ENCODE data around the gene AKAP13. TPM values are rescaled to one million over a fixed set of nuclear protein-coding genes. Genes with fewer than 3 reads are reported as not detected.

Gene AKAP13
- total RNA-seq, 1 experiment from 2014 or later: 36.4 TPM

DNA sequence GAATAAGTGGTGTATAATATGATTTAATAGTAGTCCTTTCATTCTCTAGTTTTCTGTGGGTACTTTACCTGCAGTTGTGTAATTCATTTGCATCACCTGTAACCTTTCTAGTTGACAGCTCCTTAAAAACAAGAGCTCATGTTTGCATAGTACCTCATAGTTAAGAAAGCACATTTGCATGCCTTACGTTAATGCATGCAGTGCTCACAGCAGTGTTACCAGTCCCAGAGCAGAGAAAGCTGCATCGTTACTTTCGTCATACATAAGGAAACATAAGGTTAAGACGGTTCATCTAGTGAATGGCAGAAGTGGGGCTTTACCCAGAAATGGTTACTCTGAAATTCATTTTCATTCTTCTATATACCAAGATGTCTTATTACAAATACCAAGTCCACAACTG is 111.3 kb downstream of the AKAP13 start:
- no peaks in the 10 kb centered on the region for H3K27me3 ChIP-seq
- no peaks in the 10 kb centered on the region for H3K9me3 ChIP-seq
- no peak overlapping the region for H3K4me3 ChIP-seq
- no peaks in the 10 kb centered on the region for H3K36me3 ChIP-seq
- no peak for DNase-seq

DNA sequence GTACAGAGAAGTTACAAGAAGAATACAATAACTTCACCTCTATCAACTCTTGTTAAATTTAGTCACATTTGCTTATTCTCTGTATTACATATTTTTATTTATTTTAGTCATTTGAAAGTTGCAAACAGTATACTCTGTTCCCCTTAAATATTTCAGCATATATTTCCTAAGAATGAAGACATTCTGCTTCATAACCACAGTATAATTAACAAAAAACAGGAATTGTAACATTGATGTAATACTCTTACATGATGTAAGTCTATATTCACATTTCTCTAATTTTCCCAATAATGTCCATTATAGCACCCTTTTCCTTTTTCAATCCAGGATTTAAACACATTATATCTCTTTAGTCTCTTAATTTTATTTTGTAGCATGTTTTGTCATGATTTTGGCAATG is 112.0 kb downstream of the AKAP13 start:
- no peaks in the 10 kb centered on the region for H3K27me3 ChIP-seq
- H3K36me3 ChIP-seq: no peaks in the 10 kb centered on the region
- no peak overlapping the region for H3K4me3 ChIP-seq
- H3K9me3 ChIP-seq: no peaks in the 10 kb centered on the region
- DNase-seq: no peak

- no peaks in the 10 kb centered on the region for H3K27me3 ChIP-seq
- no peaks in the 10 kb centered on the region for H3K36me3 ChIP-seq
- no peak for DNase-seq
- H3K4me3 ChIP-seq: no peak overlapping the region
- no peaks in the 10 kb centered on the region for H3K9me3 ChIP-seq
These were observed 112.9 kb downstream of the AKAP13 start for GRCh38 chr15:85493260-85493659.

DNA sequence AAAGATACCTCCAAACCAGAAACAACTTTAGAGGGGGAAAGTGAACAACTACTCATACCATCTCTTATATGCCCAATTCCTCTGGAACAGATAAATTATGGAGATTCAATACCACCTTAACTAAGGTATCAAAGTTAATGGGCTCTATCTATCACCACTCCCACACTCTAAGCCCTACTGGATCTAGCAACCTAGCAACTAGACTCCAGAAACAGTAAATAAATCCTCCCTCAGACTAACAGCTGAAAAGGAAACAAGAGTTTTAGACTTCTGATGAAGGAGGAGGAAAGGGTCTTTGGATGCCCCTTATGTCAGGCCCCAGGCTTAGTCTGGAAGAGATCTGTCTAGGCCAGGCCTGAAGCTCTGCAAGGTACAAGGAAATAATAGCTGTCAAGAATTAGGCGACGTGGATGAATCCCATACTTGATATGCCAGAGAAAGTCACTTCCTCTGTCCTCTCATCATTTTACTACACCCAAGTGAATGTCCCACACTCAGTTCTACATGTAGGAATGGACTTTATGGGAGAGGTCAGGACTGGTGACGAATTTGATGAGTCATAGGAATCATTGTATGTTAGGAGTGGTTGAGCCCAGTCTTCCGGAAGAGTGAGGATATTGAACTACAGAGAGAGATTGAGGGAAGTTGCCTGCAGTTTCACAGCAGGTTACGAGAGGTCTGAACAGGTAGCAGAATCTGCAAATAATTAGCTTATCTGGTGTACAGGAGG is 113.8 kb downstream of the AKAP13 start:
- Histone ChIP-seq H3K36me3 (no peaks in the 10 kb centered on the region), H3K27me3 (no peaks in the 10 kb centered on the region), H3K4me3 (no peak overlapping the region), H3K9me3 (no peaks in the 10 kb centered on the region)
- DNase-seq: peak; percentile 13

GRCh38 chr15:85495096-85495495 is 114.7 kb downstream of the AKAP13 start:
- H3K9me3 ChIP-seq: no peaks in the 10 kb centered on the region
- H3K27me3 ChIP-seq: no peaks in the 10 kb centered on the region
- no peak for DNase-seq
- H3K36me3 ChIP-seq: no peaks in the 10 kb centered on the region
- no peak overlapping the region for H3K4me3 ChIP-seq

- H3K9me3 ChIP-seq: no peaks in the 10 kb centered on the region
- no peaks in the 10 kb centered on the region for H3K27me3 ChIP-seq
- no peaks in the 10 kb centered on the region for H3K36me3 ChIP-seq
- H3K4me3 ChIP-seq: no peak overlapping the region
- DNase-seq: no peak
These were observed 115.1 kb downstream of the AKAP13 start for GRCh38 chr15:85495544-85495943.

- DNase-seq: no peak
- Histone ChIP-seq H3K27me3 (no peaks in the 10 kb centered on the region), H3K36me3 (no peaks in the 10 kb centered on the region), H3K9me3 (no peaks in the 10 kb centered on the region), H3K4me3 (no peak overlapping the region)
These were observed 115.7 kb downstream of the AKAP13 start for GRCh38 chr15:85496151-85496550.

- Histone ChIP-seq H3K9me3 (no peaks in the 10 kb centered on the region), H3K4me3 (no peak overlapping the region), H3K36me3 (no peaks in the 10 kb centered on the region), H3K27me3 (no peaks in the 10 kb centered on the region)
- DNase-seq: no peak
These were observed 116.3 kb downstream of the AKAP13 start for GRCh38 chr15:85496551-85497171.

DNA sequence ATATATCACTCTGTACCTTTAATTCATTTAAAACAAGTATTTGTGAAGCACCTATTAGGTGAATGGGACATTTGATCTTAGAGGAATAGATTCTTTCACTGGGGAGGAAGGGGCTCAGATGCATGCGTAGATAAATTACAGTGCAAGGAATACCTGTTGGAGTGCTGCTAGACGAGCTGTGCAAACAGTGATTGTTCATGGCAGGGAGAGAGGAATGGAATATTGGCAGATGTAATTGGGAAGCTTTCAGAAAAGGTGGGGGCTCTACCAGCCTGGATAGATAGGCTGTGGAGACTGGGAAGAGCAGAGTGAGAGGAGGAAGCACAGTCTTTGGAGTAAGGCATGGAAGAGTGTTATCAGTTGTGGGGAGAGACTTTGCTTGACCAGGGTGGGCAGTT is 116.8 kb downstream of the AKAP13 start:
- H3K9me3 ChIP-seq: no peaks in the 10 kb centered on the region

GRCh38 chr15:85498471-85498870 is 118.1 kb downstream of the AKAP13 start:
- no peak for DNase-seq
- no peaks in the 10 kb centered on the region for H3K27me3 ChIP-seq
- no peak overlapping the region for H3K4me3 ChIP-seq
- no peaks in the 10 kb centered on the region for H3K36me3 ChIP-seq
- no peaks in the 10 kb centered on the region for H3K9me3 ChIP-seq

More for the DNA sequence above, 116.8 kb downstream of the AKAP13 start:
- Histone ChIP-seq H3K4me3 (no peak overlapping the region), H3K36me3 (no peaks in the 10 kb centered on the region), H3K27me3 (no peaks in the 10 kb centered on the region)
- DNase-seq: no peak

GRCh38 chr15:85499371-85499887 is 119.0 kb downstream of the AKAP13 start:
- no peaks in the 10 kb centered on the region for H3K9me3 ChIP-seq
- DNase-seq: no peak
- H3K4me3 ChIP-seq: no peak overlapping the region
- H3K36me3 ChIP-seq: no peaks in the 10 kb centered on the region
- H3K27me3 ChIP-seq: no peaks in the 10 kb centered on the region

DNA sequence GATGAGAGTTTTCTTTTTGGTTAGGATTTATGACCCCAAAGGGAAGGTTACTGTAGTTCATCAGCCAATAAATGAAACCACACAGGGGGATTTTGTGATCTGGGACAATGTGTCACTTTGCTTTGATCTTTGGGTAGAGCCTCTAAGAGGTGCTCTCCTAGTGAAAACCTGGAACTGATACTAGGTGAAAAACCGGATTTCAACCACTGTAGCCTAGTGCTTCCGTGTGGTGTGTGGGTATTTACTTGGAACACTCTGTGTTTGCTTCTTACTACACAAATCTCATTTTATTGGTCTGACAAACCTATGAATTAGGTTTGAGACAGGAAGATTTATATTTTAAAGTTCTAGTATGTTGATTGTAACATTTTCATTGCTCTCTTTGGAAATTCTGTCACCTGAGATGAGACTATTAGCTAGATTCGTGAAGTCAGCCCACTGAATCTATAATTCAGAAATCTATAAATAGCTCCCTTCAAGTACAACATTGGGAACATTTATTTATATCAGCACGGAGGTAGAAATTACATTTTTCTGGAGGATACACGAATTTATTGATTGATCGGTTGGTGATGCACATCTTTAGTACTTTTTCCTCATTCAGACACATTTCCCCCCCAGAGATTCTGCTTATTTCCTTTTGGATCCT is 119.8 kb downstream of the AKAP13 start:
- Histone ChIP-seq H3K36me3 (no peaks in the 10 kb centered on the region), H3K4me3 (no peak overlapping the region), H3K9me3 (no peaks in the 10 kb centered on the region), H3K27me3 (no peaks in the 10 kb centered on the region)
- DNase-seq: no peak

GRCh38 chr15:85500729-85501128 is 120.3 kb downstream of the AKAP13 start:
- Histone ChIP-seq H3K4me3 (no peak overlapping the region), H3K27me3 (no peaks in the 10 kb centered on the region), H3K36me3 (no peaks in the 10 kb centered on the region), H3K9me3 (no peaks in the 10 kb centered on the region)
- DNase-seq: no peak

DNA sequence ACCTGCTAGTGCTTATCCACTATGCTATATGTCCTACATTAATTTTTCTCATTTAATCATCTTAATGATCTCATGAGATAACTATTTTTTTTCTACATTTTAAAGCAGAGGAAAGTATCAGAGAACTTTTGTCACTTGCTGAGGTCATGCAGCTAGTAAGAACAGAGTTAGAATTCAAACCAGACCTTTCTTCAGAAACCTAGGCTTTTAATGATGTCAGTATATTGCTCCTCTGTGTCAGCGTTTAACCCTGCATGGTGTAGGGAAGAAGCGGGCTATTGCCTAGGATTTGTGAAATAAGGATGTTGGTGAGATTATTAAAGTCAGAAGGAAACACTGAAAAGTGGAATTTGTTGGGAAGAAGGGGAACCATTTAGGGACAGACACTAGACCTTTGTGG is 121.2 kb downstream of the AKAP13 start:
- no peaks in the 10 kb centered on the region for H3K36me3 ChIP-seq
- no peaks in the 10 kb centered on the region for H3K27me3 ChIP-seq
- H3K9me3 ChIP-seq: no peaks in the 10 kb centered on the region
- no peak overlapping the region for H3K4me3 ChIP-seq
- no peak for DNase-seq

DNA sequence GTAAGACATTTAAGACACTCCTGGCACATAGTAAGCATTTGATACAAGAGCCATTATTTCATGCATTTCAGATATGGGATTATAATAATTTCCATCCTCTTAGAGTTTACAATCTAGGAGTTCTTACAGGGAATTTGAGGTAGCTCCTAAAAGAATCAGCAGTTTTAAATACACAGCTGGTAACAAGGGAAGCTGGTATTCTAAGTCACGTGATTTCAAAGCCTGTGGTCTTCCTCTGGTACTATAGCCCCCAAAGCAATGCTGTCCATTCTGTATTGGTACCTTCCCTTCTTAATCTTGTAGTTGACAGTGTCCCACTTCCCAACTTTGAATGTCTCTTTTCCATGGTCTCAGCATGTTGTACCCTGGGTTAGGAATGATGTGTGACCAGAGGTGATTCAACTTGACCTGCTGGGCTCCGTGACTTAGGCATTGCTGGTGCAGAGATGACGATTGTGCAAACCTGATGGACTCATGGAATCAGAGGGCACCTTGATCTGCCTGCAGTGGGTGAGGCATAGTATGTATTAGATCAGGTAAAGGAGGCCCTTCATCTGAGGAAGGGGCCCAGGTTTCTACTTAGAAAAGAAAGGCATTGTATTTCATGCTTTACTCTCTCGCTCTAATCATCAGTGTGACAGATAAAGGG is 122.9 kb downstream of the AKAP13 start:
- no peaks in the 10 kb centered on the region for H3K9me3 ChIP-seq
- H3K4me3 ChIP-seq: no peak overlapping the region
- no peak for DNase-seq
- no peaks in the 10 kb centered on the region for H3K27me3 ChIP-seq
- H3K36me3 ChIP-seq: no peaks in the 10 kb centered on the region

- Histone ChIP-seq H3K27me3 (no peaks in the 10 kb centered on the region), H3K36me3 (no peaks in the 10 kb centered on the region), H3K4me3 (no peak overlapping the region), H3K9me3 (no peaks in the 10 kb centered on the region)
- peak; percentile 17 for DNase-seq
These were observed 124.6 kb downstream of the AKAP13 start for GRCh38 chr15:85504749-85505676.
